A549 (cell line): ENCODE data around the gene KRT15. TPM values are rescaled to one million over a fixed set of nuclear protein-coding genes. Genes with fewer than 3 reads are reported as not detected.

Experiments
- ATAC-seq, 2 experiments: fragments of 200-7000 bp in 1 of 2; fragments of >200 bp in 1 of 2; cut with Nextera tagmentation in 1 of 2; cut with Tn5 transposase in 1 of 2; 3 replicates each; pipeline versions ENCODE4 v1.8.0 to v1.9.1; 2018 to 2020; ENCODE audit warnings: mild to moderate bottlenecking in 1 of 2, moderate library complexity in 1 of 2
- CTCF ChIA-PET: fragments of 300-600 bp; sonication (Branson Sonifier 250); formaldehyde crosslinking; extraction: SDS; loops from one replicate; lab custom pipeline; 2021; ENCODE audit warnings: antibody characterized with exemption, inconsistent platforms; lab: Yijun Ruan, JAX
- POLR2A ChIA-PET: fragments of 350-600 bp; formaldehyde crosslinking; extraction: SDS; loops from one replicate; lab custom pipeline; 2021; ENCODE audit warnings: antibody characterized with exemption, inconsistent platforms; lab: Yijun Ruan, JAX
- DNase-seq, 2 experiments: peaks; one replicate each; pipeline versions ENCODE4 v3.0.0 to v3.0.0-alpha.2; 2011 to 2016; ENCODE audit warnings: low read depth in 1 of 2, low spot score in 1 of 2
- FAIRE-seq: peaks from 2 replicates; lab custom pipeline; 2011; peaks lifted over from hg19 to GRCh38; lab: Jason Lieb, UNC
- H3K27ac ChIP-seq, 2 experiments: fragments of >200 bp; sonication (Bioruptor Twin); formaldehyde crosslinking; 3 replicates each; pipeline ENCODE4 v1.5.1; 2016 to 2017
- H3K4me1 ChIP-seq: fragments of >200 bp; sonication (Bioruptor Twin); formaldehyde crosslinking; 3 replicates; pipeline ENCODE4 v1.6.1; 2016
- H3K4me2 ChIP-seq: fragments of >200 bp; sonication (Bioruptor Twin); formaldehyde crosslinking; 3 replicates; pipeline ENCODE4 v1.6.1; 2016
- H3K4me3 ChIP-seq: fragments of >200 bp; sonication (Bioruptor Twin); formaldehyde crosslinking; 3 replicates; pipeline ENCODE4 v1.5.1; 2016
- H3K9me3 ChIP-seq: fragments of >200 bp; sonication (Bioruptor Twin); formaldehyde crosslinking; 3 replicates; pipeline ENCODE4 v1.6.1; 2016
- CBX2 ChIP-seq: fragments of 200-600 bp; sonication (generic); IDR thresholded peaks from 2 replicates; pipeline ENCODE4 v1.6.1; 2016; ENCODE audit warnings: low read depth, mild to moderate bottlenecking, borderline replicate concordance
- CEBPB ChIP-seq, 2 experiments: fragments of >200 bp in 1 of 2; sonication (Bioruptor Twin) in 1 of 2; formaldehyde crosslinking in 1 of 2; IDR thresholded peaks; 2 replicates each; pipeline ENCODE4 v1.6.1; 2012 to 2016
- CHD4 ChIP-seq: fragments of 200-600 bp; sonication (generic); IDR thresholded peaks from 2 replicates; pipeline ENCODE4 v1.6.1; 2016; ENCODE audit warnings: antibody characterized with exemption, mild to moderate bottlenecking, borderline replicate concordance
- EHF ChIP-seq: fragments of 250-450 bp; sonication (Bioruptor Pico); IDR thresholded peaks from 2 replicates; pipeline ENCODE4 v1.5.0; 2020; ENCODE audit warnings: mild to moderate bottlenecking
- HDAC2 ChIP-seq: fragments of 200-600 bp; sonication (generic); IDR thresholded peaks from 2 replicates; pipeline ENCODE4 v1.6.1; 2016
- HEYL ChIP-seq: fragments of 250-450 bp; sonication (Bioruptor Pico); IDR thresholded peaks from 2 replicates; pipeline ENCODE4 v1.8.0; 2021; ENCODE audit warnings: mild to moderate bottlenecking, moderate library complexity
- HOXB5 ChIP-seq: fragments of 250-450 bp; sonication (Bioruptor Pico); IDR thresholded peaks from 2 replicates; pipeline ENCODE4 v1.5.0; 2020; ENCODE audit warnings: mild to moderate bottlenecking, moderate library complexity
- JUN ChIP-seq, 2 experiments: fragments of >200 bp; sonication (Bioruptor Twin); formaldehyde crosslinking; IDR thresholded peaks; 2 replicates in 1 of 2; 3 replicates in 1 of 2; pipeline ENCODE4 v1.6.1; 2016 to 2017
- KDM1A ChIP-seq: fragments of 200-600 bp; sonication (generic); IDR thresholded peaks from 2 replicates; pipeline ENCODE4 v1.6.1; 2016; ENCODE audit warnings: low read depth, mild to moderate bottlenecking
- PHF8 ChIP-seq: fragments of 200-600 bp; sonication (generic); IDR thresholded peaks from 2 replicates; pipeline ENCODE4 v1.6.1; 2016; ENCODE audit warnings: low read depth, mild to moderate bottlenecking, antibody characterized with exemption, moderate library complexity, borderline replicate concordance
- POLR2A ChIP-seq: IDR thresholded peaks from 2 replicates; pipeline ENCODE4 v1.6.1; 2012; ENCODE audit warnings: mild to moderate bottlenecking, low read length
- RAD21 ChIP-seq, 2 experiments: fragments of >200 bp in 1 of 2; sonication (Bioruptor Twin) in 1 of 2; formaldehyde crosslinking in 1 of 2; IDR thresholded peaks in 1 of 2; conservative IDR thresholded peaks in 1 of 2; 2 replicates in 1 of 2; 3 replicates in 1 of 2; pipeline ENCODE4 v1.6.1; 2012 to 2018; ENCODE audit warnings: inconsistent platforms in 1 of 2
- RARB ChIP-seq: fragments of 250-450 bp; sonication (Bioruptor Pico); IDR thresholded peaks from 2 replicates; pipeline ENCODE4 v1.8.0; 2021; ENCODE audit warnings: mild to moderate bottlenecking, moderate library complexity
- SMC3 ChIP-seq: fragments of >200 bp; sonication (Bioruptor Twin); formaldehyde crosslinking; IDR thresholded peaks from 3 replicates; pipeline ENCODE4 v1.6.1; 2018; ENCODE audit warnings: inconsistent platforms
- TP53 ChIP-seq: fragments of 250-450 bp; sonication (Bioruptor Pico); IDR thresholded peaks from 2 replicates; pipeline ENCODE4 v1.5.0; 2021; ENCODE audit warnings: mild to moderate bottlenecking, moderate library complexity
- ZC3H11A ChIP-seq: fragments of 450-650 bp; IDR thresholded peaks from 2 replicates; pipeline ENCODE4 v1.6.1; 2014; ENCODE audit warnings: antibody characterized with exemption, mild to moderate bottlenecking
- ZFP36 ChIP-seq: fragments of 450-650 bp; IDR thresholded peaks from 2 replicates; pipeline ENCODE4 v1.6.1; 2014; ENCODE audit warnings: borderline replicate concordance; ENCODE audit not compliant: partially characterized antibody
- ZNF302 ChIP-seq: fragments of 250-450 bp; sonication (Bioruptor Pico); IDR thresholded peaks from 2 replicates; pipeline ENCODE4 v1.9.0; 2021; ENCODE audit warnings: inconsistent platforms, mild to moderate bottlenecking, moderate library complexity
- WGBS: methylation state at CpG from one replicate; pipeline ENCODE4 v1.1.6; 2017; ENCODE audit errors: missing lambda C conversion rate; 5-methylcytosine and 5-hydroxymethylcytosine counted together
- polyA plus RNA-seq, 4 experiments: library from polyadenylated mRNA; depleted of rRNA in 3 of 4; stranded (reverse); fragments of >200 nt; fragmentation: RNase III in 1 of 4; extraction: RNeasy Plus Mini Kit Qiagen cat#74134 plus additional on column Dnase treatment in 1 of 4; gene quantifications; 2 replicates in 3 of 4; 3 replicates in 1 of 4; pipeline ENCODE4 v1.2.3, GENCODE V29; 2011 to 2017
- TF ChIP-seq, protein P1 (sequence below): IDR thresholded peaks from 2 replicates; pipeline ENCODE4 v1.6.1; 2012
- TF ChIP-seq, protein P2 (sequence below): fragments of >200 bp; sonication (Bioruptor Twin); formaldehyde crosslinking; IDR thresholded peaks from 3 replicates; pipeline ENCODE4 v1.5.1; 2016
- TF ChIP-seq, protein P3 (sequence below): fragments of >200 bp; sonication (Bioruptor Twin); formaldehyde crosslinking; IDR thresholded peaks from 3 replicates; pipeline ENCODE4 v1.6.1; 2016

KRT15 gene
- polyA plus RNA-seq, 2 of the 4 experiments (the other 2 are of a cell fraction) = 0.62 to 2.1 TPM

DNA sequence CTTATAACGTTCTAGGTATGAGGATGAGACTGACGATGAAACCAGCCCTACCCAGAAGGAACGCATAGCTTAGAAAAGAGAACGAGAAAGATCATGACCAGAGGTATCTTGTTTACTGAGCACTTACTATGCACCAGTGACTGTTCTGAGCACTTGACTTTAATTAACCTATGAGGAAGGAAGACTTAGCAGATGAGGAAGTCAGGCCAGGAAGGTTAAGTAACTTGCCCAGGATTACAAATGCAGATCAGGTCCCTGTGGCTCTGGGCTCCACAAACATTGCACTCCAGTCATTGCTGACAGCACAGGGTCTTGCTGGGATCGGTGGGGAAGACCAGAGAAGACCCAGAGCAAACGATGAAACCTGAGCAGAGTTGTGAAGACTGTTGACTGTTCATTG lies 20.4 kb downstream of the KRT15 start:
- no peak overlapping the region for H3K4me2 ChIP-seq
- ATAC-seq (no peak), FAIRE-seq (no peak), DNase-seq (no peak)
- 76% methylated on average over 6 of the region's 6 CpGs for WGBS
- POLR2A ChIA-PET = no interaction called here
- H3K4me1 ChIP-seq = peaks cover 27% of the 10 kb centered on the region
- no peak overlapping the region for H3K27ac ChIP-seq
- CTCF ChIA-PET = interaction anchor here (0.7 to 13.1 kb wide), 16 partner anchors 9 to 695 kb away, joined by 3 to 119 read pairs (median 6); partner anchors contain the start of gene KRT13
- H3K9me3 ChIP-seq = no peaks in the 10 kb centered on the region
- TF ChIP-seq JUN (IDR thresholded peaks at IDR 0.05) (no peak), CEBPB (IDR thresholded peaks at IDR 0.05) (no peak), CBX2 (no peak), ZFP36 (no peak), TP53 (CRISPR knock-in tag) (no peak), CHD4 (no peak), ZC3H11A (no peak), EHF (CRISPR knock-in tag) (no peak), HEYL (CRISPR knock-in tag) (no peak)
- TF ChIP-seq, protein P1, sequence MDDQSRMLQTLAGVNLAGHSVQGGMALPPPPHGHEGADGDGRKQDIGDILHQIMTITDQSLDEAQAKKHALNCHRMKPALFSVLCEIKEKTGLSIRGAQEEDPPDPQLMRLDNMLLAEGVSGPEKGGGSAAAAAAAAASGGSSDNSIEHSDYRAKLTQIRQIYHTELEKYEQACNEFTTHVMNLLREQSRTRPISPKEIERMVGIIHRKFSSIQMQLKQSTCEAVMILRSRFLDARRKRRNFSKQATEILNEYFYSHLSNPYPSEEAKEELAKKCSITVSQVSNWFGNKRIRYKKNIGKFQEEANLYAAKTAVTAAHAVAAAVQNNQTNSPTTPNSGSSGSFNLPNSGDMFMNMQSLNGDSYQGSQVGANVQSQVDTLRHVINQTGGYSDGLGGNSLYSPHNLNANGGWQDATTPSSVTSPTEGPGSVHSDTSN = no peak
- TF ChIP-seq, protein P2, sequence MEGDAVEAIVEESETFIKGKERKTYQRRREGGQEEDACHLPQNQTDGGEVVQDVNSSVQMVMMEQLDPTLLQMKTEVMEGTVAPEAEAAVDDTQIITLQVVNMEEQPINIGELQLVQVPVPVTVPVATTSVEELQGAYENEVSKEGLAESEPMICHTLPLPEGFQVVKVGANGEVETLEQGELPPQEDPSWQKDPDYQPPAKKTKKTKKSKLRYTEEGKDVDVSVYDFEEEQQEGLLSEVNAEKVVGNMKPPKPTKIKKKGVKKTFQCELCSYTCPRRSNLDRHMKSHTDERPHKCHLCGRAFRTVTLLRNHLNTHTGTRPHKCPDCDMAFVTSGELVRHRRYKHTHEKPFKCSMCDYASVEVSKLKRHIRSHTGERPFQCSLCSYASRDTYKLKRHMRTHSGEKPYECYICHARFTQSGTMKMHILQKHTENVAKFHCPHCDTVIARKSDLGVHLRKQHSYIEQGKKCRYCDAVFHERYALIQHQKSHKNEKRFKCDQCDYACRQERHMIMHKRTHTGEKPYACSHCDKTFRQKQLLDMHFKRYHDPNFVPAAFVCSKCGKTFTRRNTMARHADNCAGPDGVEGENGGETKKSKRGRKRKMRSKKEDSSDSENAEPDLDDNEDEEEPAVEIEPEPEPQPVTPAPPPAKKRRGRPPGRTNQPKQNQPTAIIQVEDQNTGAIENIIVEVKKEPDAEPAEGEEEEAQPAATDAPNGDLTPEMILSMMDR = no peak
- H3K4me3 ChIP-seq = no peak overlapping the region

DNA sequence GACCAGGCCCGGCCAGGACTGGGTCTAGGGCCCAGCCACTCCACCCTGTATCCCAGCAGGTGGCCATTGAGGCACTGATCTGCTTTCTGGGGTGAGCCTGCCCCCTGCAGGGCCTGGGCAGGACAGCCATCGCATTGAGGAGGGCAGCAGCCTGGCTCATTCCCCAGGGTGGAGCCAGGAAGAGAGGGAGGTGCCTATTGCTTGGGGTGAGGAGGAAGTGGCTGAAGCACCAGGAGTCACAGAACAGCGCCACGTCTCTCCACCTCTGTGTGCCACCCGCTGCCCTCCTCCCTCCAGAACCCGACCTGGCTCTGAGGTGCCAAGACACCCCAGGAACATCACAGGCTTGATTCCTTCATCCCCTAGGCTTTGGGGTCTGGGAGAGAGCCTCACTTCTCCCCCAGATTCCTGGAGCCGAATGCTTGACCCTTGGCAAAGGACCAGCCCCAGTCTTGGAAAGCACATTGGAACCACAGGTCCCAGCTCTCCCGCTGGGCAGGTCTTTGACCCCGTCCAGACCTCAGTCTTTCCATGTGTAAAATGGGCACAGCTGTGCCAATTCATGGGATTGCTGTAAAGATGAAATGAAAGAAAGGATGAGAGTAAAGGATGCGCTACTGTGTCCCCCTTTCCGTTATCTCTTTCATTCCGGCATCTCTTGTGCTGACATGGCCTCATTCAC lies 21.7 kb downstream of the KRT15 start:
- WGBS = 44% methylated on average over 11 of the region's 12 CpGs
- FAIRE-seq (peak; percentile 73), ATAC-seq (peak; percentile 91 to 99), DNase-seq (peak; percentile 91 to 95)
- CTCF ChIA-PET = interaction anchor here (0.8 to 13.1 kb wide), 30 partner anchors 10 to 640 kb away, joined by 3 to 119 read pairs (median 5); partner anchors contain the start of genes KRT13 and KRTAP2-3
- Histone ChIP-seq H3K4me1 (peaks cover 27% of the 10 kb centered on the region), H3K9me3 (no peaks in the 10 kb centered on the region), H3K4me3 (no peak overlapping the region), H3K4me2 (peak overlapping the region; percentile 72), H3K27ac (peak overlapping the region; percentile 76 to 88)
- POLR2A ChIA-PET = no interaction called here
- 0 out of 2 replicates have a peak, but pooled peaks have one; percentile 8 for TF ChIP-seq ZNF302 (CRISPR knock-in tag)
- TF ChIP-seq, protein P3, sequence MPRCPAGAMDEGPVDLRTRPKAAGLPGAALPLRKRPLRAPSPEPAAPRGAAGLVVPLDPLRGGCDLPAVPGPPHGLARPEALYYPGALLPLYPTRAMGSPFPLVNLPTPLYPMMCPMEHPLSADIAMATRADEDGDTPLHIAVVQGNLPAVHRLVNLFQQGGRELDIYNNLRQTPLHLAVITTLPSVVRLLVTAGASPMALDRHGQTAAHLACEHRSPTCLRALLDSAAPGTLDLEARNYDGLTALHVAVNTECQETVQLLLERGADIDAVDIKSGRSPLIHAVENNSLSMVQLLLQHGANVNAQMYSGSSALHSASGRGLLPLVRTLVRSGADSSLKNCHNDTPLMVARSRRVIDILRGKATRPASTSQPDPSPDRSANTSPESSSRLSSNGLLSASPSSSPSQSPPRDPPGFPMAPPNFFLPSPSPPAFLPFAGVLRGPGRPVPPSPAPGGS = no peak
- TF ChIP-seq POLR2A = peak; percentile 43
- no peak for TF ChIP-seq PHF8
- TF ChIP-seq SMC3 = peak; percentile 86
- TF ChIP-seq CHD4 = peak; percentile 99
- TF ChIP-seq RARB (CRISPR knock-in tag) = no peak
- TF ChIP-seq, protein P2 = peak; percentile 80
- peak; percentile 98 for TF ChIP-seq KDM1A
- TF ChIP-seq JUN (IDR thresholded peaks at IDR 0.05) = no peak
- TF ChIP-seq RAD21 (conservative IDR thresholded peaks at IDR 0.05 in 1 of 2, IDR thresholded peaks at IDR 0.05 in 1 of 2) = peak; percentile 89 to 92
- TF ChIP-seq HOXB5 (CRISPR knock-in tag) = 0 out of 2 replicates have a peak, but pooled peaks have one; percentile 7
- TF ChIP-seq HDAC2 = peak; percentile 97
